Activated CD4-positive, alpha-beta T cell treated with anti-CD3 and anti-CD28 coated beads, Interleukin-2, Interleukin-4, amounts not matched to agents 100 ng/mL and 50 ng/mL, durations not matched to agents 16 hours and 8 hours (primary cell): Measurements from ENCODE around the gene HSPA1L.

Experiments
- DNase-seq: peaks from one replicate; pipeline ENCODE4 v3.0.0-alpha.2; 2020; ENCODE audit warnings: low spot score

The HSPA1L gene

GRCh38 chr6:31763619-31763940 is 51.5 kb downstream of the HSPA1L start:
- no peak for DNase-seq

- no peak for DNase-seq
These were observed 52.0 kb downstream of the HSPA1L start for GRCh38 chr6:31762878-31763618.

- no peak for DNase-seq
These were observed 52.7 kb downstream of the HSPA1L start, which contains the start of gene SAPCD1 for GRCh38 chr6:31762356-31762755. Gene SAPCD1 (plus strand): TSS chr6:31762656. CDS start chr6:31763055, 399 bp downstream.

GRCh38 chr6:31761343-31761742 is 53.7 kb downstream of the HSPA1L start:
- DNase-seq, result no peak

- DNase-seq, result no peak
These were observed 54.3 kb downstream of the HSPA1L start for GRCh38 chr6:31760790-31761189.
